ENCODE measurements around the gene ISLR.

ISLR gene

GRCh38 chr15:74192751-74193150 lies 19.2 kb downstream of the ISLR start:
- no peak for TF ChIP-seq CTCF (IDR thresholded peaks at IDR 0.05; ENCODE audit: control extremely low read depth, extremely low read depth, low read depth, missing control alignments)
- CTCF ChIA-PET, result no interaction called here
- DNase-seq (ENCODE audit: extremely low spot score), result no peak
- POLR2A ChIA-PET, result no interaction called here

- CTCF ChIA-PET, result no interaction called here
These were observed 19.8 kb downstream of the ISLR start for GRCh38 chr15:74193299-74193718.

GRCh38 chr15:74193905-74194304 lies 20.4 kb downstream of the ISLR start:
- ChIA-PET CTCF (interaction anchor here (1.7 kb wide), 1 partner anchor 114 kb away, joined by 4 read pairs; no protein-coding TSS in a partner anchor), POLR2A (no interaction called here)
- no peak for DNase-seq (ENCODE audit: extremely low spot score)
- TF ChIP-seq CTCF (IDR thresholded peaks at IDR 0.05; ENCODE audit: control extremely low read depth, extremely low read depth, low read depth, missing control alignments), result no peak

More at GRCh38 chr15:74193299-74193718, 19.8 kb downstream of the ISLR start:
- POLR2A ChIA-PET, result no interaction called here
- no peak for DNase-seq (ENCODE audit: extremely low spot score)
- TF ChIP-seq CTCF (IDR thresholded peaks at IDR 0.05; ENCODE audit: control extremely low read depth, extremely low read depth, low read depth, missing control alignments), result no peak

GRCh38 chr15:74194572-74195559 lies 21.4 kb downstream of the ISLR start:
- ChIA-PET POLR2A (no interaction called here), CTCF (interaction anchor here (1.1 to 1.7 kb wide), 3 partner anchors 16 to 113 kb away, joined by 3 to 4 read pairs (median 4); no protein-coding TSS in a partner anchor)
- TF ChIP-seq CTCF (IDR thresholded peaks at IDR 0.05; ENCODE audit: control extremely low read depth, extremely low read depth, low read depth, missing control alignments), result no peak
- DNase-seq (ENCODE audit: extremely low spot score), result no peak

- TF ChIP-seq CTCF (IDR thresholded peaks at IDR 0.05; ENCODE audit: control extremely low read depth, extremely low read depth, low read depth, missing control alignments), result no peak
- no peak for DNase-seq (ENCODE audit: extremely low spot score)
- ChIA-PET CTCF (interaction anchor here (1.1 to 1.2 kb wide), 2 partner anchors 20 to 108 kb away, joined by 3 to 4 read pairs; no protein-coding TSS in a partner anchor), POLR2A (no interaction called here)
These were observed 22.7 kb downstream of the ISLR start for GRCh38 chr15:74196175-74196574.

GRCh38 chr15:74197176-74197965 lies 23.9 kb downstream of the ISLR start:
- no peak for DNase-seq (ENCODE audit: extremely low spot score)
- POLR2A ChIA-PET, result no interaction called here
- TF ChIP-seq CTCF (IDR thresholded peaks at IDR 0.05; ENCODE audit: control extremely low read depth, extremely low read depth, low read depth, missing control alignments), result no peak
- CTCF ChIA-PET, result interaction anchor here (3.0 kb wide), 1 partner anchor 15 kb away, joined by 10 read pairs; no protein-coding TSS in a partner anchor

Data from GM10248 (cell line).